Mesothelial cell of epicardium (in vitro differentiated cells): ENCODE data around the gene KCNA2. TPM values are rescaled to one million over a fixed set of nuclear protein-coding genes. Genes with fewer than 3 reads are reported as not detected.

ENCODE experiments used
- DNase-seq, 2 experiments: peaks; one replicate each; pipeline ENCODE4 v3.0.0; 2021; ENCODE audit warnings: low spot score in 2 of 2; ENCODE audit not compliant: unreplicated experiment in 2 of 2
- H3K27ac Mint-ChIP-seq: 2 replicates; pipeline ENCODE4 v1.8.0; 2021; ENCODE audit warnings: mixed read lengths
- H3K27me3 Mint-ChIP-seq: 2 replicates; pipeline ENCODE4 v1.8.0; 2021; ENCODE audit warnings: low read depth, mixed read lengths
- H3K36me3 Mint-ChIP-seq: 2 replicates; pipeline ENCODE4 v1.8.0; 2021; ENCODE audit warnings: mixed read lengths
- H3K4me1 Mint-ChIP-seq: 2 replicates; pipeline ENCODE4 v1.8.0; 2021; ENCODE audit warnings: mixed read lengths
- H3K4me3 Mint-ChIP-seq: 2 replicates; pipeline ENCODE4 v1.8.0; 2021; ENCODE audit warnings: mild to moderate bottlenecking, moderate library complexity, mixed read lengths
- H3K9me3 Mint-ChIP-seq: 2 replicates; pipeline ENCODE4 v1.8.0; 2021; ENCODE audit warnings: mixed read lengths
- CTCF ChIP-seq: fragments of 200-600 bp; sonication (generic); IDR thresholded peaks from one replicate; pipeline ENCODE4 v1.5.0; 2021; ENCODE audit warnings: antibody characterized with exemption; ENCODE audit not compliant: unreplicated experiment
- total RNA-seq: library from RNA; stranded (reverse); gene quantifications from 3 replicates; pipeline ENCODE4 v1.2.1, GENCODE V29; 2021

The KCNA2 gene
- total RNA-seq, 1 donor from 2014 or later = 0.58 TPM

GRCh38 chr1:110617589-110617988, 11.4 kb upstream of the KCNA2 start:
- peaks cover 9% of the 10 kb centered on the region for H3K4me1 Mint-ChIP-seq
- no peaks in the 10 kb centered on the region for H3K9me3 Mint-ChIP-seq
- no peak overlapping the region for H3K4me3 Mint-ChIP-seq
- H3K27me3 Mint-ChIP-seq = peaks cover 97% of the 10 kb centered on the region
- no peak for TF ChIP-seq CTCF
- no peak for DNase-seq
- H3K27ac Mint-ChIP-seq = no peak overlapping the region
- H3K36me3 Mint-ChIP-seq = no peaks in the 10 kb centered on the region

GRCh38 chr1:110617116-110617515, 11.0 kb upstream of the KCNA2 start:
- Mint-ChIP-seq H3K36me3 (no peaks in the 10 kb centered on the region), H3K27me3 (peaks cover 97% of the 10 kb centered on the region), H3K4me1 (peaks cover 9% of the 10 kb centered on the region), H3K9me3 (no peaks in the 10 kb centered on the region), H3K27ac (no peak overlapping the region), H3K4me3 (no peak overlapping the region)
- DNase-seq = no peak
- TF ChIP-seq CTCF = no peak

GRCh38 chr1:110616587-110616986, 10.4 kb upstream of the KCNA2 start:
- no peaks in the 10 kb centered on the region for H3K36me3 Mint-ChIP-seq
- peaks cover 9% of the 10 kb centered on the region for H3K4me1 Mint-ChIP-seq
- DNase-seq = no peak
- no peak overlapping the region for H3K4me3 Mint-ChIP-seq
- H3K27ac Mint-ChIP-seq = no peak overlapping the region
- peaks cover 97% of the 10 kb centered on the region for H3K27me3 Mint-ChIP-seq
- H3K9me3 Mint-ChIP-seq = no peaks in the 10 kb centered on the region
- TF ChIP-seq CTCF = no peak

- Mint-ChIP-seq H3K4me3 (no peak overlapping the region), H3K4me1 (peaks cover 9% of the 10 kb centered on the region), H3K27me3 (peaks cover 97% of the 10 kb centered on the region), H3K27ac (no peak overlapping the region), H3K36me3 (no peaks in the 10 kb centered on the region), H3K9me3 (no peaks in the 10 kb centered on the region)
- DNase-seq = peak in 1 of 2 experiments; percentile 64
- TF ChIP-seq CTCF = peak; percentile 33
Measured at GRCh38 chr1:110615548-110616130, 9.5 kb upstream of the KCNA2 start.

GRCh38 chr1:110612060-110612745, 6.0 kb upstream of the KCNA2 start:
- TF ChIP-seq CTCF = no peak
- Mint-ChIP-seq H3K9me3 (no peaks in the 10 kb centered on the region), H3K4me1 (no peaks in the 10 kb centered on the region), H3K27me3 (peaks cover 99% of the 10 kb centered on the region), H3K36me3 (no peaks in the 10 kb centered on the region), H3K27ac (no peak overlapping the region), H3K4me3 (no peak overlapping the region)
- no peak for DNase-seq
